Measurements from ENCODE around the gene FAM209B.

DNA sequence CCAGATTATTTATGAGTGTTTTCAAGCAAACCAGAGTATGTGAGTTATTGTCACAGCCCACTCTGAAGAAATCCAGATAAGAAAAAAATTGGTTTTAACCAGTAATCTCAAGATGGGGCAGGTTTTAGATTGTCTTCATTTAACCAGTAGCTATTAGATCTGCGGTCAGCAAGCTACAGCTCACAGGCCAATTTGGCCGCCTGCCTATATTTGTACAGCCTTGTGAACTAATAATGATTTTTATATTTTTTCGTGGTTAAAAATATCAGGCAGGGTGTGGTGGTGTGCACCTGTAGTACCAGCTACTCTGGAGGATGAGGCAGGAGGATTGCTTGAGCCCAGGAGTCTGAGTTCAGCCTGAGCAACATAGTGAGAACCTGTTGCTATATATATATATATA, 5.0 kb downstream of the FAM209B start:
- TF ChIP-seq, protein P1, sequence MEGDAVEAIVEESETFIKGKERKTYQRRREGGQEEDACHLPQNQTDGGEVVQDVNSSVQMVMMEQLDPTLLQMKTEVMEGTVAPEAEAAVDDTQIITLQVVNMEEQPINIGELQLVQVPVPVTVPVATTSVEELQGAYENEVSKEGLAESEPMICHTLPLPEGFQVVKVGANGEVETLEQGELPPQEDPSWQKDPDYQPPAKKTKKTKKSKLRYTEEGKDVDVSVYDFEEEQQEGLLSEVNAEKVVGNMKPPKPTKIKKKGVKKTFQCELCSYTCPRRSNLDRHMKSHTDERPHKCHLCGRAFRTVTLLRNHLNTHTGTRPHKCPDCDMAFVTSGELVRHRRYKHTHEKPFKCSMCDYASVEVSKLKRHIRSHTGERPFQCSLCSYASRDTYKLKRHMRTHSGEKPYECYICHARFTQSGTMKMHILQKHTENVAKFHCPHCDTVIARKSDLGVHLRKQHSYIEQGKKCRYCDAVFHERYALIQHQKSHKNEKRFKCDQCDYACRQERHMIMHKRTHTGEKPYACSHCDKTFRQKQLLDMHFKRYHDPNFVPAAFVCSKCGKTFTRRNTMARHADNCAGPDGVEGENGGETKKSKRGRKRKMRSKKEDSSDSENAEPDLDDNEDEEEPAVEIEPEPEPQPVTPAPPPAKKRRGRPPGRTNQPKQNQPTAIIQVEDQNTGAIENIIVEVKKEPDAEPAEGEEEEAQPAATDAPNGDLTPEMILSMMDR (IDR thresholded peaks at IDR 0.05) = no peak
- TF ChIP-seq EZH2phosphoT487 (IDR thresholded peaks at IDR 0.05) (no peak), EZH2 (IDR thresholded peaks at IDR 0.05) (no peak)
